ENCODE data around the gene ABCC5. TPM values are rescaled to one million over a fixed set of nuclear protein-coding genes. Genes with fewer than 3 reads are reported as not detected.

The ABCC5 gene
- polyA plus RNA-seq, 1 donor, result 28.5 TPM

- no peak for DNase-seq (ENCODE audit: low read depth)
Observed at GRCh38 chr3:183922421-183922820, 95.3 kb downstream of the ABCC5 start.

DNA sequence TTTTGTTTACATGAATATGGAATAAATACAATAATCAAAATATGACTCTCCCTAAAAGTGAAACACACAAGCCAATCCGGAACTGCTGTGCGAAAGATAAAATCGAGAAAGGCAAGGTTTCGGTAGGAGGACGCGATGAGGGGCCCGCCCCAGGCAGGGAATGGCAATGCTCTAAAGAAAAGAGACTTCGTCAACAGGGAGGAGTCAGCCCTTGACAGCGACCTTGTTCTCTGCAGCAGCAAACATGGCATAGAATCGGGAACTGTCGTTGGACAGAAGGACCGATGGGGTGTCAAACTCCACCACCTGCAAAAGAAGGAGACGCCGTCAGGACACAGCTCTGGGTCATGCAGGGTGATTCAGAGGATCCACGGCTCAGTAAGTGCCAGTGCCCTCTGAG, 96.6 kb downstream of the ABCC5 start:
- DNase-seq (ENCODE audit: low read depth), result no peak

GRCh38 chr3:183920416-183920815, 97.3 kb downstream of the ABCC5 start:
- DNase-seq (ENCODE audit: low read depth), result no peak

DNA sequence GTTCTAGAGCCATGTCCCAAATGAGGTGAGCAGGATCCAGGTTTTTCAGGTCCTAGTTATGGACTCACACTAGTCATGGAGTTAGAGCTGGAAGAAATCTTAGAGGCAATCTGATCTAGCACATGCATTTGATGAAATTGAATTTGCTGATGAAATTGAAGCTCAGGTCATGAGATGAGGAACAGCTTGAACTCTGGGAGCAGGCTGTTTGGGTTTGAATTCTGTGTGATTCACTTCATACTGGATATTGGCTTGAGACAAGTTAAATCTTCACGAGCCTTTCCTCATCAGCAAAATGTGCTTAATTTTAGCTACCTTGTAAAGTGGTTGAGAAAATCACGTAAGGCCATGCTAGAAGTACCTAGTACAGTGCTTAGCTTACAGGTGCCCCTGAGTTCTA, 99.5 kb downstream of the ABCC5 start:
- no peak for DNase-seq (ENCODE audit: low read depth)

DNA sequence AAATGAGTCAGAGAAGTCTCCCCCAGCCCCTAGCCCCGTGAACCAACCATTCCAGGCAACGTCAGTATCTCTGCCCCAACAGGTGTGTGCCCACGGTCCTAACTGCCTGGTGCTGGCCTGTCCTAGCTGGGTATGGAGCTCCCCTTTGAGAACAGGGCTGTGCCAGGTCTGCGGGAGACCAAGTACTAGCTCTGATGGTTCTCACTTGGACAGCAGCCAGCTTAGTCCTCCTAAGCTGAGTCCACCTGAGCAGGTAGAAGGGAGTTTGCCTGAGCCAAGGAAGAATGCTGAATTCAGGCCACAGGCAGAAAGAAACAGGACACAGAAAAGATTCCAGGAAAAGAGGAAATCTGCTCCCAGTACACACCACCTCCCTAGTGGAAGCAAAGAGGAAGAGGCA, 99.9 kb downstream of the ABCC5 start:
- no peak for DNase-seq (ENCODE audit: low read depth)

DNA sequence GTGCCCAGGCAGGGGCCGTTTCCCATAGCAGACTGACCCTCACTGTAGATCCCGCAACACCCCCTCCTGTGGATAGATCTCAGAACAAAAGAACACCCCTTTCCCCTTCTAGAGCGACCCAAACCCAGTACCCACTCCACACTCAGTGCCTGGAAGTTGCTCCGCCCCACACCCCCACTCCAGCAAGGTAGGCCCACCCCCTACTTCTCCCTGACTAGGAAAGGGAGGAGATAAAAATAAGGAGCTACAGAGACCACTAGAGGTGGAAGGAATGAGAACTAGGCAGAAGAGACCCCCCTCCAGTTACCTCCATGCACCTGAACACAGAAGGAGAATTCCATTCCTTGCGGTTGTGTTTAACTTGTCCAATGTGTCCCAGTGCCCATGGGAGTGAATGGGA, 102.8 kb downstream of the ABCC5 start:
- DNase-seq (ENCODE audit: low read depth), result no peak

- DNase-seq (ENCODE audit: low read depth), result no peak
Observed at GRCh38 chr3:183913580-183913920, 104.1 kb downstream of the ABCC5 start.

GRCh38 chr3:183912895-183913579, 104.6 kb downstream of the ABCC5 start:
- DNase-seq (ENCODE audit: low read depth), result no peak

- DNase-seq (ENCODE audit: low read depth), result no peak
Observed at GRCh38 chr3:183911763-183912506, 105.7 kb downstream of the ABCC5 start.

- no peak for DNase-seq (ENCODE audit: low read depth)
Observed at GRCh38 chr3:183911087-183911486, 106.6 kb downstream of the ABCC5 start.

- no peak for DNase-seq (ENCODE audit: low read depth)
Observed at GRCh38 chr3:183909030-183909600, 108.6 kb downstream of the ABCC5 start.

DNA sequence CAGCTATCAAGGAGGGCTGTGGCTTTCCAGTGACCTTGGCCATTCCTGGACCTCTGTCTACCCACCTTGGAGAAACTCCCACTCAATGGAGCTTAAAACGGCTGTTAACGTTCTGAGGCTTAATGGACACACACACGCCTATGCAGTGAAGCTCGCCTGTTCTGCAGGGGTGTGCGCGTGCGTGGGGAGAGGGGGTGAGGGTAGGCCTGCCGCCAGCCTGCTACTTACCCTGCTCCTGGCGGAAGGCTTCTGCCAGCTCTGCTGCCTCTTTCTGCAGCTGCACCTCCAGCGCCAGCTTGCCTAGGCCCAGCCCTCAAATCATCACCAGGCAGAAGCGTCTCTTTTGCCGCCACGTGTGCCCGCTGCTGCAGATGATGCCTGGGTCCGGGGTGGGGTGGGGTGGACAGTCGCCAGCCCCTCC, 109.8 kb downstream of the ABCC5 start:
- no peak for DNase-seq (ENCODE audit: low read depth)

GRCh38 chr3:183907176-183907575, 110.5 kb downstream of the ABCC5 start:
- no peak for DNase-seq (ENCODE audit: low read depth)

GRCh38 chr3:183906234-183906921, 111.3 kb downstream of the ABCC5 start:
- DNase-seq (ENCODE audit: low read depth), result no peak

GRCh38 chr3:183904833-183905780, 112.6 kb downstream of the ABCC5 start:
- DNase-seq (ENCODE audit: low read depth), result no peak

DNA sequence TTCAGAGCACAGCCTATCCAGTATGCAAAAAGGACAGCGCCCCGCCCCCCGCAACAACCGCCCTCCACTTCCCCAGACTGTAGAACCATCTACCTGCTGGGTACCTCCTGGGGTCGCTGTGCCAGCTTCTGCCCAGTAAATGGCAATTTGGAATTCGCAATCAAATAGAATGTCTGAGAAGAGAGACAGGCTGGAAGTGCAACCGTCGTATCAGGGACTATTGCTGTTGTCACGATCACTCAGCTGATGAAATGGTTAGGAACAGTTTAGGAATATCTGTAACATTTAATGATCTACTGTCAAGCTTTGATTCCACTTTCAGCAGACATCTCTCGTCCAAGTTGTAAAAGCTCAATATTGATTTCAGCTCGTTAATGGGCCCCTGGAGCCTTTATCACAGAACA, 119.7 kb downstream of the ABCC5 start:
- no peak for DNase-seq (ENCODE audit: low read depth)

DNA sequence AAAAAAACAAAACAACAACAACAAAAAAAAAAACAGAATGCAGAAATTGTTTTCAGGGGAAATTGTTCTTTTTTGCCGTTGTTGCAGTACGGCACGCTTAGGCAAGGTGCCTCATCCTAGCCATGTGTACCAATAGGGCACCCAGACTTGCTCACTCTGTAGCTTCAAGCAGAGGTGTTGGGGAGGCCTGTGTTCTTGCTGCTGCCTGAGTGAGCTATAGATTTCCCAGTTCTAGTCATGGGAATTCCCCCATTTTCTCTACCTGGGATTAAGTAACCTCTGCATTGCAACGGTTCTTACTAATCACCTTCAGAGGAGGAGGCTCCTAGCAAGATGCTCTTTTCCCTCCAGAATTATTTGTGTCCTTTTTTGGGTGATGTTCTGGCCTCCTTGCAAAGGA, 120.1 kb downstream of the ABCC5 start:
- no peak for DNase-seq (ENCODE audit: low read depth)

GRCh38 chr3:183896610-183897009, 121.1 kb downstream of the ABCC5 start:
- no peak for DNase-seq (ENCODE audit: low read depth)

- DNase-seq (ENCODE audit: low read depth), result no peak
Observed at GRCh38 chr3:183896184-183896583, 121.5 kb downstream of the ABCC5 start.

- DNase-seq (ENCODE audit: low read depth), result no peak
Observed at GRCh38 chr3:183895774-183896173, 121.9 kb downstream of the ABCC5 start.

DNA sequence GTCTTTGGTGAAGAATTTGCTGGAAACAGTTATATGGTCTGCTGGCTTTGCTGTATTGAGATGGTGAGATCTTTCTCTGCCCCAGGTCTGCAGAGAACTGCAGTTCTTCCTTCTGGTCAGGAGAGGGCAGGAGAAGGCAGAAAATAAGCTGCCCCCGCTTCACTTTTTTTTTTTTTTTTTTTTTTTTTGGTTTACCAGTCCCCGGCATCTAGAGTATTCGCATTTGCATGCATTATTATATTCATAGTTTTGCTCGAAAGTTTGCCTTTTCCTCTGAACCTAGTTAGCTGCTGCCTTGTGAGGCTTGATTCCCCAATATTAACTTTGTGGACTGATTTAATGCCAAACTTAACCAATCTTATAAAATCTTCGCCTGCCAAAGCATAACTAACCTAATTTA, 122.4 kb downstream of the ABCC5 start:
- no peak for DNase-seq (ENCODE audit: low read depth)
